Spinal cord (tissue), 10 donors: Measurements from ENCODE around the gene TFAP2C. TPM values are rescaled to one million over a fixed set of nuclear protein-coding genes. Genes with fewer than 3 reads are reported as not detected.

ENCODE experiments used
- DNase-seq, 6 donors: peaks; one replicate each; pipeline versions ENCODE4 v3.0.0 to v3.0.0-alpha.2; 2013 to 2015; ENCODE audit warnings: low spot score in 6 of 6, low read depth in 4 of 6
- H3K27ac ChIP-seq: one replicate; pipeline ENCODE4 v1.5.1; 2013; ENCODE audit warnings: low read depth, low read length, control low read depth
- H3K27me3 ChIP-seq: one replicate; pipeline ENCODE4 v1.6.1; 2013; ENCODE audit warnings: low read length; ENCODE audit not compliant: control insufficient read depth, insufficient read depth
- H3K36me3 ChIP-seq: one replicate; pipeline ENCODE4 v1.6.1; 2013; ENCODE audit warnings: low read length; ENCODE audit not compliant: control insufficient read depth, insufficient read depth
- H3K4me1 ChIP-seq: one replicate; pipeline ENCODE4 v1.6.1; 2013; ENCODE audit warnings: low read length; ENCODE audit not compliant: control insufficient read depth, insufficient read depth
- H3K4me3 ChIP-seq: one replicate; pipeline ENCODE4 v1.5.1; 2013; ENCODE audit warnings: low read depth, low read length, control low read depth
- H3K9me3 ChIP-seq: one replicate; pipeline ENCODE4 v1.6.1; 2013; ENCODE audit warnings: low read length; ENCODE audit not compliant: control insufficient read depth, insufficient read depth
- WGBS: methylation state at CpG from one replicate; pipeline ENCODE4 v1.1.5; 2013; ENCODE audit warnings: missing lambda C conversion rate; ENCODE audit not compliant: insufficient coverage; 5-methylcytosine and 5-hydroxymethylcytosine counted together
- polyA plus RNA-seq, 2 donors: library from polyadenylated mRNA; unstranded; fragments of 120-200 nt; gene quantifications; one replicate each; pipeline ENCODE4 v1.2.1, GENCODE V29; 2013; ENCODE audit not compliant: insufficient read length in 2 of 2
- total RNA-seq, 2 donors: library from RNA; depleted of rRNA in 1 of 2; stranded (reverse); fragments of 120-200 nt in 1 of 2; fragments of >200 nt in 1 of 2; gene quantifications; one replicate each; pipeline versions ENCODE4 v1.2.3 to v1.2.4, GENCODE V29; 2013 to 2014
- donor health status: healthy.

Gene TFAP2C
- total and polyA plus RNA-seq, 4 donors = 0.17 to 1.0 (median 0.39) TPM

DNA sequence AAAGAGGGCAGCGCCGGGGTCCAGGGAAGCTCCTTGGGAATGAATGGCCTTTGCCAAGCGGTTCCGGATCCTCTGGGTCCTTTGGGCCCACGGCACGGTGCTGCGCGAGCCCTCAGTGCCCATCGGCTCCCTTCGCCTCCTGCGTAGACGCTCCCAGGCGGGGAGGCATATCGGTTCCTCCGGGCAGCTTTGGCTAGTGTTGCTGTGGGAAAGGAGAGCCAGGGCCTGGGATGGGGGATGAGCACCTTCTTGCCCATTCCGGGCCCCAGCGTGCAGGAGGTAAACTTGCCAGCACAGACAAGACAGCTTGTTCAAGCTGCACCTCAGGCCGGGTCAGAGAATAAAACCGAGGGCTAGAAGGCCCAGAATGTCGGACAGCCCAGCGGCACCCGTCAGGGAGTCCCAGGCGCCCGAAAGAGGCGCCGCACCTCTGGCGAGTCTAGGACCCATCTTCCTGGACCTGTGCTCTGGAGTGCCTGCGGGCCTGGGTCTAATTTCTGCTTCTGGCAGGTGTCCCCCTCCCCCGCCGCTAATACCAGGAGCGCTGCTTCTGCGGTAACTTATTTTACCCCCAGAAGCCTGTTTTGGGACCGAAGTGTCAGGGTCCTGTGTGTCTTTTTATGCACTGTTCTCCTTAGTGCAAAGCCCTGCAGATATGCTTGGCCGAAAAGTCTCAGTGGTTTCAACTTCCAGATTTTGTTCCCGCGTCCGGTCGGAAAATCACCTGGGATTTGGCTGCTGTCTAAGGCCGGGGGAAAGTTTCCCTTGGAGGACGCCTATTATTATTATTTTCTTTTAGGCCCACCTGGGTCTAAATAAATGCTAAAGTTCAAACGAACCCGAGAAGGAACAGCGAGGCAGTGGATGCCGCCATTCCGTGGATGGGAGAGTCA is 1.7 kb upstream of the TFAP2C start:
- no peaks in the 10 kb centered on the region for H3K36me3 ChIP-seq
- 2% methylated on average over 43 of the region's 45 CpGs for WGBS
- peak in 1 of 6 donors; percentile 45 for DNase-seq
- H3K27ac ChIP-seq = no peak overlapping the region
- H3K9me3 ChIP-seq = no peaks in the 10 kb centered on the region
- no peak overlapping the region for H3K4me3 ChIP-seq
- peaks cover 86% of the 10 kb centered on the region for H3K27me3 ChIP-seq
- peaks cover 61% of the 10 kb centered on the region for H3K4me1 ChIP-seq

DNA sequence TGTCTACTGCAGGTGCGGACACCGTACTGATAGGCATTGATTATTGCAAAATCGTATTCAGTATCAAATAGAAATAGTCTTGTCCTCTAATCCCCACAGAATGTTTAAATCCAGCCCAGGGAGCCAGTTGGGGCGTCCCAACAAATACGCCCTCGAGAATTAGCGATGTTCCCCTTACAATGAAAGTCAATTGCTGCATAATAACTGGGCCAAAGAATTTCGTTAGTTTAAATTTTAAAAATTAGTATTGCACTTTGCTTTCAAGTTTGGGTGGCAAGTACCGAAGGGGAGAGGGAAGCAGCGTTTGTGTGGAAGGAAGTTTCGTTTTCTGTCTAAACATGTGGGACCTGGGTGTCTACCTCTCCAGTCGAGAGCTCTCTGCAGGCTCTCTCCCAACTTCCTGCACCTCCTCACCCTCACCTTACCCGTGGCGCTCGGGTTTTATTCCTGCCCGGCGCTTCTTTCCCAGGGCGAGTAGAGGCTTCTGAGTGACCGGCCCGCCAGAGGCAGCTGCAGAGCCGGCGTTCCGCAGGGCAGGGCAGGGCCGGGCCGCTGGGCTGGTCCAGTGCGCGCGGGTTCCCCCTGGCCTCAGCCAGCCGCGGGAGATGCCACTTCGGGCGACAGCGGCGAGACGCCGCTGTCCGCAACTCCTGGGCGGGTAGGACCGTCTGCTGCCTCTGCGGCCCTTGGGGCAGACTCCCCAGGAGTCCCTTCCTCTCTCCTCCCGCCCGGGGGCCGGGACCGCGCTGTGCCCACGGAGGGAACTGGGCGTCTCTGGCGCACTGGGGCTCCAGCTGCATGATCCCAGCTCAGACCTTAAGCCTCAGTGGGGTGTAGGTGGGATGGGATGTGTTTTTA is 862 bp upstream of the TFAP2C start:
- 1% methylated on average over 38 of the region's 48 CpGs for WGBS
- Histone ChIP-seq H3K4me3 (no peak overlapping the region), H3K4me1 (peaks cover 61% of the 10 kb centered on the region), H3K27me3 (peaks cover 94% of the 10 kb centered on the region), H3K9me3 (no peaks in the 10 kb centered on the region), H3K36me3 (no peaks in the 10 kb centered on the region), H3K27ac (no peak overlapping the region)
- peak in 1 of 6 donors; percentile 60 for DNase-seq

DNA sequence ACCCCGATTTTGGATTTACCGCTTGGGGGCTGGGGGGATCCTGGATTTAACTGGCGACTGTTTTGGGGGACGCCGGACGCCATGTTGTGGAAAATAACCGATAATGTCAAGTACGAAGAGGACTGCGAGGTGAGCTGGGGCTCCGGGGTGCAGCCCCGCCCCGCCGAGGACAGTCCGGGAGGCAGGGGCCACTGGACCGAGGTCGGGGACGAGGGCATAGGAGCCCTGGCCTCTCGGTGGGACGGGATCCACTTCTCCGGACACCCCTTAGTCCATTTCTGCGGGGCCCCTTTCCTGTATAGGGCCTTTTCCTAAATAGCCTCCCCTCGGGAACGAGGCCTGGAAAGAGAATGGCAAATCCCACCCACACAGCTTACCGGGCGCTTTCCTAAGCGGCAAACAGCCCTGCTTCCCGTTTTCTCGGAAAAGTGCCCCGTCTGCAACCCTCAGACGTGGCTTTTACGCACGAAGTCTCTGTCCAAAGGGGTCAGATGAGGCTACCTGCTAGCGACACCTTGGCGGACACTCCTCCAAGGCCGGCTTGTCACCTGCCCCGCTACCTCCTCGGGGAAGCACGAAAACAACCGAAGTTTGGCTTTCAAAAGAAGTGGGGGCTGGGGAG is 469 bp downstream of the TFAP2C start:
- Histone ChIP-seq H3K27me3 (peaks cover 100% of the 10 kb centered on the region), H3K9me3 (no peaks in the 10 kb centered on the region), H3K36me3 (no peaks in the 10 kb centered on the region), H3K4me3 (peak overlapping the region; percentile 37), H3K27ac (no peak overlapping the region), H3K4me1 (peaks cover 61% of the 10 kb centered on the region)
- peak in 1 of 6 donors; percentile 42 for DNase-seq
- under 1% methylated on average over 39 of the region's 39 CpGs for WGBS

DNA sequence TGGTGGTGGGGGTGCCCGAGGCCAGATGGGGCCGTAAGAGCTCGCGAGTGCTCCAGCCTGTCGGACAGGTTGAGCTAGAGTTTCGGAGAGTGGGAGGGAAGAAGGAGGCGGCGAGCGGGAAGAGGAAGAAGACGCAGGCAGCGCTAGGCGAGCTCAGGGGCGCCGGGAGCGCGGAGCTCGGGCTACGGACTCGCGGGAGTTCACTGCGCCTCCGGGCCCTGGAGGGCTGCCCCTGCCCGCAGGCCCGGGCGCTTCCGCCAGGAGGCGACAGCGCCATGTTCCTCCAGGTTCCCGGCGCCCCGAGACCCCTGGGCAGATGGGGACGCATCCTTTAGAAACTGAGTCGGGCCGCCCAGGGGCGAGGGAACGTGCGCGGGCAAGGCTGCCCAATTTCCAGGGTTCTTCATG is 984 bp downstream of the TFAP2C start:
- peak overlapping the region; percentile 37 for H3K4me3 ChIP-seq
- no peak overlapping the region for H3K27ac ChIP-seq
- 1% methylated on average over 38 of the region's 38 CpGs for WGBS
- peak in 2 of 6 donors; percentile 32 to 73 for DNase-seq
- H3K4me1 ChIP-seq = peaks cover 65% of the 10 kb centered on the region
- H3K27me3 ChIP-seq = peaks cover 100% of the 10 kb centered on the region
- no peaks in the 10 kb centered on the region for H3K36me3 ChIP-seq
- H3K9me3 ChIP-seq = no peaks in the 10 kb centered on the region

DNA sequence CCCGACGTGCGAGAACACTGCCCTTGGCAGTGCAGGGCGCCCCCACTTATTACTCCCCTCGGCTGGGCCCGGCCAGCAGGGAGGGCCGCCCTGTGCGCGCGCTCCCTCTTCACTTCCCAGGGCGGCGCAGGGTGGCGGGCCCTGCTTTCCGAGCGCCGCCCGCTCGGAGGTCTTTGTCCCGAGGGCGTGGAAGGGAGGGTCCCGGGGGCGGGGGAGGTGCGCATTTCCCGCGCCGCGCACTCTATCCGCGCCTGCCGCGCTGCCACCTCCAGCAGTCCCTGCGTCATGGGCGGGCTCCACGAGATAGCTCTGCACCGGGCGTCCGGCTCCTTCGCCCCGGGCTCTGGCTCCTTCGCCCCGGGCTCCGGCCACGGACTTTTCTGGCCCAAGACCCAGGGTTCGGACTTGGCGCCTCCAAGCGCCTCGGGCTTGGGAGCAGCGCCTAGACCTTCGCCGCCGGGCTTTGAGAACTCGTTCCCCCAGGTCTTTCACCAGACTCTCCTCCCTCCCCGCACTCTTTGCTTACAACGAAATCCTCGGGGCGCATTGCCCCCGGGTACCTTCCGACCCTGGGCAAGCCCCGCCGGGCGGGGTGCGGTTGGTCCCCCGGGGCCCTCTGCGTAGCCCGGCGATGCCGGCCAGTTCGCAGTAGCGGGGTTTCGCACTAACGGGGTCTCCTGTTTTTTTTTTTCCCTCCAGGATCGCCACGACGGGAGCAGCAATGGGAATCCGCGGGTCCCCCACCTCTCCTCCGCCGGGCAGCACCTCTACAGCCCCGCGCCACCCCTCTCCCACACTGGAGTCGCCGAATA is 1.6 kb downstream of the TFAP2C start:
- DNase-seq = peak in 2 of 6 donors; percentile 29 to 62
- Histone ChIP-seq H3K36me3 (no peaks in the 10 kb centered on the region), H3K27me3 (peaks cover 99% of the 10 kb centered on the region), H3K9me3 (no peaks in the 10 kb centered on the region), H3K4me1 (peaks cover 61% of the 10 kb centered on the region), H3K27ac (no peak overlapping the region), H3K4me3 (peak overlapping the region; percentile 21)
- WGBS = 1% methylated on average over 82 of the region's 82 CpGs

DNA sequence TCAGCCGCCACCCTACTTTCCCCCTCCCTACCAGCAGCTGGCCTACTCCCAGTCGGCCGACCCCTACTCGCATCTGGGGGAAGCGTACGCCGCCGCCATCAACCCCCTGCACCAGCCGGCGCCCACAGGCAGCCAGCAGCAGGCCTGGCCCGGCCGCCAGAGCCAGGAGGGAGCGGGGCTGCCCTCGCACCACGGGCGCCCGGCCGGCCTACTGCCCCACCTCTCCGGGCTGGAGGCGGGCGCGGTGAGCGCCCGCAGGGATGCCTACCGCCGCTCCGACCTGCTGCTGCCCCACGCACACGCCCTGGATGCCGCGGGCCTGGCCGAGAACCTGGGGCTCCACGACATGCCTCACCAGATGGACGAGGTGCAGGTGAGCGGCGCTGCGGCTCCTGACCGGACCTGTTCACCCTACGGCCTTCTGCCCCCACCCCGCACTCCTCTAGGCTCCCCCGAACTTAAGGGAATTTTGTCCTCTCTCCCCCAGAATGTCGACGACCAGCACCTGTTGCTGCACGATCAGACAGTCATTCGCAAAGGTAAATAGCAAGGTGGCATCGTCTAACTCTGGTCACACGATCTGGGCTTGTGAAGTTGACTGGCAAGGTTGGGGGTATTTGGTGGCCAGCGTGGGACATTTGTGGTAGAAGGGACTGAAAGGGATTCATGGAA is 2.3 kb downstream of the TFAP2C start:
- Histone ChIP-seq H3K27me3 (peaks cover 98% of the 10 kb centered on the region), H3K9me3 (no peaks in the 10 kb centered on the region), H3K27ac (no peak overlapping the region), H3K36me3 (no peaks in the 10 kb centered on the region), H3K4me3 (no peak overlapping the region), H3K4me1 (peaks cover 54% of the 10 kb centered on the region)
- WGBS = 9% methylated on average over 48 of the region's 48 CpGs
- DNase-seq = no peak

DNA sequence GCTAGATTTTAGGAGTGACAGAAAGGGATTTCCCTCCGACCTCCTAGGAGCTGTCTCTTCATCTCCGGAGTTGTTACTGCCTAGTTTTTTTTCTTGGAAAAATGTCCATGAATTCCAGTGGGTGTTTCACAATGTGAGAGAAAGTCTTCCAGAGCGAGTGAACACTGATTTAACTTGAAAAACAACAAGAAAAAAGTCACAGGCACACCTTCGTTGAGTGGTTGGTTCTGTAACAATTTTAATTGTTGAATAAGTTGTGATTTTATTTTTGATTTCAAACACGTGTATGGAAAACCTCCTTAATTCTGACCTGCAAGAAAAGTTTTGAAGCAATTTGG is 2.9 kb downstream of the TFAP2C start:
- 61% methylated on average over 2 of the region's 5 CpGs for WGBS
- H3K36me3 ChIP-seq = no peaks in the 10 kb centered on the region

DNA sequence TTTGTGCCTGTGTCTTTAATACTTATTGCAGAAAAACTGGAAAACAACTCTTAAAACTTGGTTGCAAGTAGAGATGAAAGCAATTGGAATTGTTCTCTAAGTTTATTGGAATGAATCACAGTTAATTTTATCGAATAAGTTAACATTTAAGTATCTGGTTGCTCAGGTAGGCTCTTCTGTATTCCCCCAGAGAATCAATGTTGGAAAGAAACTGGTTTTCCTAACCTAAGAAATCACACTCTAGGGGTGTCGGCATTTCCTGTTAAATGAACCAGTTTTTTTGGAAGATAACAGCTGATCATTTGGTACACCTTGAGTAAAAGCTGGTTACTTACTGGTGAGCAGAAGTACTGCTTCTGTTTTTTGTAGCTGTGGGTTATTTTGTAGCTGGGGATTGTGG is 5.2 kb downstream of the TFAP2C start:
- no peak overlapping the region for H3K27ac ChIP-seq
- no peaks in the 10 kb centered on the region for H3K9me3 ChIP-seq
- H3K36me3 ChIP-seq = no peaks in the 10 kb centered on the region
- 100% methylated on average over 1 of the region's 2 CpGs for WGBS
- H3K27me3 ChIP-seq = peaks cover 85% of the 10 kb centered on the region
- peaks cover 29% of the 10 kb centered on the region for H3K4me1 ChIP-seq
- no peak for DNase-seq
- no peak overlapping the region for H3K4me3 ChIP-seq

More for the DNA sequence above, 2.9 kb downstream of the TFAP2C start:
- DNase-seq = no peak
- peaks cover 98% of the 10 kb centered on the region for H3K27me3 ChIP-seq
- peaks cover 49% of the 10 kb centered on the region for H3K4me1 ChIP-seq
- no peak overlapping the region for H3K27ac ChIP-seq
- H3K4me3 ChIP-seq = no peak overlapping the region
- no peaks in the 10 kb centered on the region for H3K9me3 ChIP-seq
